Body of pancreas (tissue), 4 donors: ENCODE measurements around the gene SLCO2B1. TPM values are rescaled to one million over a fixed set of nuclear protein-coding genes. Genes with fewer than 3 reads are reported as not detected.
"Not testable (repeated sequence)": the region's sequence is repeated elsewhere in the genome, so short reads cannot be mapped to it uniquely, and the experiment has no call there.

Experiments used
- ATAC-seq: fragments of 150-250 bp; one replicate; pipeline ENCODE4 v1.9.1; 2016
- DNase-seq, 4 donors: peaks; one replicate each; pipeline ENCODE4 v3.0.0-alpha.2; 2019
- H3K27ac ChIP-seq, 4 donors: fragments of 200-600 bp; sonication (generic); 1 replicate in 3 of 4; 2 replicates in 1 of 4; pipeline versions ENCODE4 v1.5.1 to v1.6.1; 2016 to 2019; ENCODE audit warnings: mild to moderate bottlenecking in 1 of 4, mixed read lengths in 1 of 4, moderate library complexity in 1 of 4
- H3K27me3 ChIP-seq, 2 donors: fragments of 200-600 bp; sonication (generic); one replicate each; pipeline ENCODE4 v1.6.0; 2016; ENCODE audit warnings: mild to moderate bottlenecking in 1 of 2
- H3K36me3 ChIP-seq, 2 donors: fragments of 200-600 bp; sonication (generic); replicated peaks in 1 of 2; 2 replicates each; pipeline ENCODE4 v1.5.1; 2016; ENCODE audit warnings: low read depth in 2 of 2; ENCODE audit not compliant: insufficient read depth in 1 of 2
- H3K4me1 ChIP-seq: fragments of 200-600 bp; sonication (generic); one replicate; pipeline ENCODE4 v1.6.0; 2016
- H3K4me3 ChIP-seq, 2 donors: fragments of 200-600 bp; sonication (generic); 1 replicate in 1 of 2; 2 replicates in 1 of 2; pipeline ENCODE4 v1.5.1; 2016 to 2019
- H3K9me3 ChIP-seq, 3 donors: fragments of 200-600 bp; sonication (generic); 1 replicate in 2 of 3; 2 replicates in 1 of 3; pipeline ENCODE4 v1.5.1; 2016
- CTCF ChIP-seq, 7 experiments: fragments of 450-650 bp in 4 of 7; fragments of 200-600 bp in 3 of 7; sonication (generic) in 3 of 7; IDR thresholded peaks; one replicate each; pipeline ENCODE4 v1.5.1; 2016 to 2019; ENCODE audit warnings: antibody characterized with exemption in 7 of 7
- POLR2A ChIP-seq, 3 donors: fragments of 450-650 bp; IDR thresholded peaks; one replicate each; pipeline ENCODE4 v1.6.1; 2016; ENCODE audit warnings: antibody characterized with exemption in 3 of 3, mild to moderate bottlenecking in 2 of 3
- WGBS, 2 donors: methylation state at CpG; one replicate each; pipeline ENCODE4 v1.1.5; 2017; 5-methylcytosine and 5-hydroxymethylcytosine counted together
- intact Hi-C: fragments of 100-400 bp; cut with DNase I; formaldehyde crosslinking; loops from one replicate; pipeline ENCODE4 v1.15.1; 2023
- total RNA-seq, 2 donors: library from RNA; depleted of rRNA; stranded (reverse); fragments of >200 nt; gene quantifications; one replicate each; pipeline ENCODE4 v1.1.0, GENCODE V29; 2016

The SLCO2B1 gene
- 100 to 1,000 TPM in 1 of 2 donors, 10 to 100 TPM in 1; 33.7 to 101 TPM for total RNA-seq

- no peaks in the 10 kb centered on the region for H3K36me3 ChIP-seq
- H3K27ac ChIP-seq = peak within 1 kb of the TSS; percentile 76 to 88 (median 82)
- peak in 3 of 4 donors; percentile 48 to 59 (median 48) for DNase-seq
- 0 to 23% methylated on average over 3 to 4 of the region's 4 CpGs for WGBS, 2 donors
- ATAC-seq = peak; percentile 25
- H3K4me1 ChIP-seq = peaks cover 67% of the 10 kb centered on the region
- TF ChIP-seq CTCF (IDR thresholded peaks at IDR 0.05) = no peak
- TF ChIP-seq POLR2A (IDR thresholded peaks at IDR 0.05) = peak in 2 of 3 donors; percentile 14 to 52
- H3K27me3 ChIP-seq = no peaks in the 10 kb centered on the region
- no peaks in the 10 kb centered on the region for H3K9me3 ChIP-seq
- peak within 1 kb of the TSS in 1 of 2 donors; percentile 16 for H3K4me3 ChIP-seq
- intact Hi-C loops = no loop called here
These were observed at the start of gene SLCO2B1 for GRCh38 chr11:75150879-75151278. Gene SLCO2B1, plus strand, starts transcription at chr11:75151107. Its CDS starts 275 bp downstream, at chr11:75151382.

DNA sequence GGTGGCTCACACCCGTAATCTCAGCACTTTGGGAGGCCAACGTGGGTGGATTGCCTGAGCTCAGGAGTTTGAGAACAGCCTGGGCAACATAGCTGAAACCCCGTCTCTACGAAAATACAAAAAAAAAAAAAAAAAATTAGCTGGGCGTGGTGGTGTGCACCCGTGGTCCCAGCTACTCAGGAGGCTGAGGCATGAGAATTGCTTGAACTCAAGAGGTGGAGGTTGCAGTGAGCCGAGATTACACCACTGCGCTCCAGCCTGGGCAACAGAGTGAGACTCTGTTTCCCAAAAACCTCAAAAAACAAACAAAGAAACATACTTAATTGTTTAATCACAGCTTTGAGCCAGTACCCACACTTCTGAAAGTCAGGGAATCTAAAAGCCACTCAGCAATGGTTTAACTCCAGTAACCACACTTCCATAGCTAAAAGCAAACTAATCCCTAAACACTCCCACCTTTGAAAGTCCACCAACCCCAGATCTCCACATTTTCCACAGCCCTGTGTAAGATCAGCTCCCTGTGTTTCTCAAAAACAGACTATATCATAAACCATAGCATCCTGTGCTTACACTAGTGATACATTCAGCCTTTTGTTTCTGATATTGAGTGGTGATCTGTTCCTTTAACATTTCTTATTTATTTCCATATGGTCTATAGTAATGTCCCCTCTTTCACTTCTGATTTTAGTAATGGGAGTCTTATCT lies 49.3 kb upstream of the SLCO2B1 start:
- WGBS, 2 donors = 75 to 76% methylated on average over 8 of the region's 8 CpGs
- TF ChIP-seq CTCF (IDR thresholded peaks at IDR 0.05) (no peak), POLR2A (IDR thresholded peaks at IDR 0.05) (no peak)

GRCh38 chr11:75103380-75104026 lies 47.4 kb upstream of the SLCO2B1 start:
- intact Hi-C loops = no loop called here
- no peak overlapping the region for H3K4me3 ChIP-seq
- WGBS, 2 donors = 70 to 76% methylated on average over 5 of the region's 5 CpGs
- H3K9me3 ChIP-seq = no peaks in the 10 kb centered on the region
- no peak for TF ChIP-seq CTCF (IDR thresholded peaks at IDR 0.05)
- TF ChIP-seq POLR2A (IDR thresholded peaks at IDR 0.05) = no peak
- H3K4me1 ChIP-seq = no peaks in the 10 kb centered on the region
- ATAC-seq = no peak
- H3K27ac ChIP-seq = no peak overlapping the region
- H3K27me3 ChIP-seq = no peaks in the 10 kb centered on the region
- no peak for DNase-seq
- H3K36me3 ChIP-seq = no peaks in the 10 kb centered on the region

More for the DNA sequence above, 49.3 kb upstream of the SLCO2B1 start:
- no peaks in the 10 kb centered on the region for H3K4me1 ChIP-seq
- no peak for DNase-seq
- H3K4me3 ChIP-seq = no peak overlapping the region
- intact Hi-C loops = no loop called here
- no peaks in the 10 kb centered on the region for H3K36me3 ChIP-seq
- no peaks in the 10 kb centered on the region for H3K9me3 ChIP-seq
- H3K27ac ChIP-seq = no peak overlapping the region
- ATAC-seq = no peak
- H3K27me3 ChIP-seq = no peaks in the 10 kb centered on the region

DNA sequence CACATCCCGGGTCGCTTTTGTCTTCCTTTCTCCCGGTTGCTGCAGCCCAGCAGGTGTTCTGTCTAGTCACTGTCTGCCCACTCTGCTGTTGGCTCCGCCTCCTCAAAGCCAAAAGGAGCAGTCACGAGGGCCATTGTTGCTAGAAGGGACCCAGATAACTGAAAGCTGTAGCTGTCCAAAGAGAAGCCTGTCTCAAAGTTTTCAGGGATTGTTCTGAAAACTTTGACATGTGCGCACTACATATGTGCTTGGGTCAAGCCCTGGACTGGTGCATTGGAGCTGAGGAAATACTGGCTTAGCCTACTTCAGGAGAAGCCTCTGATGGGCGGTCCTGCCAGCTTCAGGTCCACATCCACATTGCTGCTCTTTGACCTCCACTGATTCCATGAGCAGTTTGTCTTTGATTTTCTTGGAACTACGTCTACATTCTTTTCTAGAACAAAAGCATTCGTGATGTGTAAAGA lies 45.4 kb upstream of the SLCO2B1 start:
- no peak for DNase-seq
- TF ChIP-seq POLR2A (IDR thresholded peaks at IDR 0.05) = no peak
- no peak for TF ChIP-seq CTCF (IDR thresholded peaks at IDR 0.05)
- H3K27ac ChIP-seq = no peak overlapping the region
- intact Hi-C loops = no loop called here
- no peak for ATAC-seq
- WGBS, 2 donors = 44 to 67% methylated on average over 7 to 9 of the region's 9 CpGs
- H3K36me3 ChIP-seq = no peaks in the 10 kb centered on the region
- no peaks in the 10 kb centered on the region for H3K27me3 ChIP-seq
- H3K4me1 ChIP-seq = no peaks in the 10 kb centered on the region
- H3K9me3 ChIP-seq = no peaks in the 10 kb centered on the region
- H3K4me3 ChIP-seq = no peak overlapping the region

- ATAC-seq, H3K27me3 ChIP-seq, DNase-seq, H3K4me3 ChIP-seq, H3K27ac ChIP-seq, intact Hi-C loops, H3K36me3 ChIP-seq, H3K9me3 ChIP-seq, H3K4me1 ChIP-seq: not testable (repeated sequence)
- 52 to 54% methylated on average over 2 of the region's 2 CpGs for WGBS, 2 donors
These were observed 44.8 kb upstream of the SLCO2B1 start for GRCh38 chr11:75105967-75106681.
